Calu3 (cell line): ENCODE results near the gene TGFBI. TPM values are rescaled to one million over a fixed set of nuclear protein-coding genes. Genes with fewer than 3 reads are reported as not detected.

Experiments
- BruUV-seq: library from RNA; stranded (reverse); fragments of 400-500 nt; replicated peaks from 2 replicates; lab custom pipeline; 2021; lab: Mats Ljungman, UMichigan
- CTCF ChIA-PET: fragments of 300-600 bp; sonication (Branson Sonifier 250); formaldehyde crosslinking; loops from one replicate; lab custom pipeline; 2022; ENCODE audit warnings: antibody characterized with exemption; lab: Charles Lee
- DNase-seq: peaks from one replicate; pipeline ENCODE4 v3.0.0; 2022
- H3K27ac Mint-ChIP-seq: one replicate; pipeline ENCODE4 v1.8.0; 2022; ENCODE audit warnings: mixed read lengths; ENCODE audit not compliant: unreplicated experiment
- H3K27me3 Mint-ChIP-seq: one replicate; pipeline ENCODE4 v1.8.0; 2022; ENCODE audit warnings: mixed read lengths; ENCODE audit not compliant: unreplicated experiment
- H3K36me3 Mint-ChIP-seq: one replicate; pipeline ENCODE4 v1.8.0; 2022; ENCODE audit warnings: mild to moderate bottlenecking, moderate library complexity, mixed read lengths; ENCODE audit not compliant: insufficient read depth, unreplicated experiment
- H3K4me1 Mint-ChIP-seq: one replicate; pipeline ENCODE4 v1.8.0; 2022; ENCODE audit warnings: mild to moderate bottlenecking, low read depth, mixed read lengths; ENCODE audit not compliant: unreplicated experiment
- H3K4me3 Mint-ChIP-seq: one replicate; pipeline ENCODE4 v1.8.0; 2022; ENCODE audit warnings: mild to moderate bottlenecking, low read depth, moderate library complexity, mixed read lengths; ENCODE audit not compliant: unreplicated experiment
- H3K9me3 Mint-ChIP-seq: one replicate; pipeline ENCODE4 v1.8.0; 2022; ENCODE audit warnings: low read depth, mixed read lengths; ENCODE audit not compliant: unreplicated experiment
- intact Hi-C: fragments of 100-400 bp; cut with micrococcal nuclease; formaldehyde crosslinking; loops from one replicate; pipeline ENCODE4 v1.10.0; 2022; ENCODE audit not compliant: unreplicated experiment
- total RNA-seq: library from RNA; stranded (reverse); gene quantifications from 2 replicates; pipeline ENCODE4 v1.2.3, GENCODE V29; 2022
- TF ChIP-seq, protein P1 (sequence below): fragments of 200-600 bp; IDR thresholded peaks from one replicate; pipeline ENCODE4 v1.8.0; 2022; ENCODE audit warnings: antibody characterized with exemption; ENCODE audit not compliant: unreplicated experiment

Gene TGFBI
- total RNA-seq, 1 experiment from 2014 or later: 95.2 TPM

DNA sequence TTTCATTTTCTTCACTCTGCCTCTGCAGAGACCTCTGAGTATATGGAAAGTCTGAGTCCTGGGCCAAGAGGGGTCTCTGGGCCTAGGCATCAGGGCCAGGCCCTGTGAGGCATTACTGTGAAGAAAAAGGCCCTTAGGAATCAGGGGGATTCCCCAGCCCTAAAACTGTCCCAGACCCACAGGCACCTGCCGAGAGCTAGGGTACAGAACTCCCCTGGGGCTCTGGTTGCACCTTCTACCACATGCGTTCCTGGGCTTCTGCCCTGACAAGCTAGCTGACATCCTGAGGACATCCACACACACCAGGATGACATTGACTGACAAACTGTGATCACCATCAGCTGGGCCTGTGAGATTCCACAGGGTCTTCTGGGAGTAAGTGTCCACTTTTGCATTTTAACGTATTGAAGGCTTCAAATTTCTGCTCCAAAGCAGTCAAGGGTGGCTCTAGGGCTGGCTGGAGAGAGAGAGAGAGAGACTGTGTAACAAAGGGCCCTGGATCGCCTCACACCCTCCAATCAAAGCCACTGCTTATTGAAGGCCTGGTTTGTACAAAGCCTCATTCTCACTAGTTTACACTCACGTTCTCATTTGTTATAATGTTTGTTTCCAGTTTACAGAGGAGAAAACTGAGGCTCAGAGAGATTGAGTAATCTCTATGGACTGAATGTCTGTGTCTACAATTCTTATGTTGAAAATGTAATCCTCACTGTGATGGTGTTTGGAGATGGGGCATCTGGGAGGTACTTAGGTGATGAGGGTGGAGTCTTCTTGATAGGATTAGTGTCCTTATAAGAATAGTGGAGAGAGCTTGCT is 45.1 kb downstream of the TGFBI start:
- H3K4me3 Mint-ChIP-seq: no peak overlapping the region
- H3K9me3 Mint-ChIP-seq: peaks cover 8% of the 10 kb centered on the region
- CTCF ChIA-PET: interaction anchor here (0.7 kb wide), 1 partner anchor 49 kb away, joined by 3 read pairs; no protein-coding TSS in a partner anchor
- BruUV-seq: no TSS peak
- H3K36me3 Mint-ChIP-seq: no peaks in the 10 kb centered on the region
- DNase-seq: no peak
- TF ChIP-seq, protein P1, sequence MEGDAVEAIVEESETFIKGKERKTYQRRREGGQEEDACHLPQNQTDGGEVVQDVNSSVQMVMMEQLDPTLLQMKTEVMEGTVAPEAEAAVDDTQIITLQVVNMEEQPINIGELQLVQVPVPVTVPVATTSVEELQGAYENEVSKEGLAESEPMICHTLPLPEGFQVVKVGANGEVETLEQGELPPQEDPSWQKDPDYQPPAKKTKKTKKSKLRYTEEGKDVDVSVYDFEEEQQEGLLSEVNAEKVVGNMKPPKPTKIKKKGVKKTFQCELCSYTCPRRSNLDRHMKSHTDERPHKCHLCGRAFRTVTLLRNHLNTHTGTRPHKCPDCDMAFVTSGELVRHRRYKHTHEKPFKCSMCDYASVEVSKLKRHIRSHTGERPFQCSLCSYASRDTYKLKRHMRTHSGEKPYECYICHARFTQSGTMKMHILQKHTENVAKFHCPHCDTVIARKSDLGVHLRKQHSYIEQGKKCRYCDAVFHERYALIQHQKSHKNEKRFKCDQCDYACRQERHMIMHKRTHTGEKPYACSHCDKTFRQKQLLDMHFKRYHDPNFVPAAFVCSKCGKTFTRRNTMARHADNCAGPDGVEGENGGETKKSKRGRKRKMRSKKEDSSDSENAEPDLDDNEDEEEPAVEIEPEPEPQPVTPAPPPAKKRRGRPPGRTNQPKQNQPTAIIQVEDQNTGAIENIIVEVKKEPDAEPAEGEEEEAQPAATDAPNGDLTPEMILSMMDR: no peak
- H3K27ac Mint-ChIP-seq: no peak overlapping the region
- no peaks in the 10 kb centered on the region for H3K27me3 Mint-ChIP-seq
- intact Hi-C loops: no loop called here
- peaks cover 8% of the 10 kb centered on the region for H3K4me1 Mint-ChIP-seq

DNA sequence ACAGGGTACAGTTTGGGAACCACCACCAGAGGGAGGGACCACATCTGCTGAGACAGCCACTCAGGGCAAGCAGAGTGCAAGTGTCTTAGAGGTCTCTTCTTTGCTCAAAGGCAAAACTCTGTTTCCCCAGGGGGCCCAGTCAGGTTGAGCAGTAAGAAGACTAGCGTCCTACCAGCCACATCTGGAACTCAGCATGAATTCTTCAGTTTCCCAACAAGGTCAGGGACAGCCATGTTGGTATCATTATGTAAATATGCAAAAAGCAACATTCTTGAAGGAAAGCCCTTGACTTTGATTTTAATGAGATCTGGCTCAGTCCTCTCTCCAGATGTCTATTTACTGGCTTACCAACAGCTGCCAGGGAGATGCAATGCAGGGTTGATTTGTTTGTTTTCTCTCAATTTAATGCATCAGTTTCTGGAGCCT is 46.7 kb downstream of the TGFBI start:
- CTCF ChIA-PET: no interaction called here
- BruUV-seq: no TSS peak

DNA sequence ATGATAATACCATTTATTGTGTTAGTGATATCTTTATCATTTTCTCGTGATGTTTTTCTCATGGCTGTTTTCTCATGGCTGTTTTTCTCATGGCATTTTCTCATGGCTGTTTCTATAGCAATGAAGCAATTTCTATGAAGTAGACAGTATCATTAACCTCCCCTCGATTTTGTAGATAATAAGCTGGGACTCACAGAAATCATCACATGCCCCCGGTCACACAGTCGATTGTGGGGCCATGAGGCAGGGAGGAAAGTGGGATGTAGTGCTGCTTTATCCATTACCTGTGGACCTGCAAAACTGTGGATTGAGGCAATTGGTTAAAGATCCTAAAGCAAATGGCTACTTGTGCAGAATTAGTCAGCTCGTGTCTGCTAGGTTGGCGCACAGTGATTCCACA is 47.3 kb downstream of the TGFBI start:
- no peaks in the 10 kb centered on the region for H3K27me3 Mint-ChIP-seq
- intact Hi-C loops: no loop called here
- CTCF ChIA-PET: no interaction called here
- TF ChIP-seq, protein P1: no peak
- no TSS peak for BruUV-seq
- no peak for DNase-seq
- no peak overlapping the region for H3K27ac Mint-ChIP-seq
- H3K4me3 Mint-ChIP-seq: no peak overlapping the region
- peaks cover 1% of the 10 kb centered on the region for H3K4me1 Mint-ChIP-seq
- H3K36me3 Mint-ChIP-seq: peaks cover 15% of the 10 kb centered on the region
- H3K9me3 Mint-ChIP-seq: no peaks in the 10 kb centered on the region

More for the DNA sequence above, 46.7 kb downstream of the TGFBI start:
- H3K4me3 Mint-ChIP-seq: no peak overlapping the region
- H3K36me3 Mint-ChIP-seq: peaks cover 9% of the 10 kb centered on the region
- no peaks in the 10 kb centered on the region for H3K9me3 Mint-ChIP-seq
- H3K27me3 Mint-ChIP-seq: no peaks in the 10 kb centered on the region
- no peak for DNase-seq
- intact Hi-C loops: no loop called here
- H3K27ac Mint-ChIP-seq: no peak overlapping the region
- peaks cover 7% of the 10 kb centered on the region for H3K4me1 Mint-ChIP-seq
- TF ChIP-seq, protein P1: no peak

DNA sequence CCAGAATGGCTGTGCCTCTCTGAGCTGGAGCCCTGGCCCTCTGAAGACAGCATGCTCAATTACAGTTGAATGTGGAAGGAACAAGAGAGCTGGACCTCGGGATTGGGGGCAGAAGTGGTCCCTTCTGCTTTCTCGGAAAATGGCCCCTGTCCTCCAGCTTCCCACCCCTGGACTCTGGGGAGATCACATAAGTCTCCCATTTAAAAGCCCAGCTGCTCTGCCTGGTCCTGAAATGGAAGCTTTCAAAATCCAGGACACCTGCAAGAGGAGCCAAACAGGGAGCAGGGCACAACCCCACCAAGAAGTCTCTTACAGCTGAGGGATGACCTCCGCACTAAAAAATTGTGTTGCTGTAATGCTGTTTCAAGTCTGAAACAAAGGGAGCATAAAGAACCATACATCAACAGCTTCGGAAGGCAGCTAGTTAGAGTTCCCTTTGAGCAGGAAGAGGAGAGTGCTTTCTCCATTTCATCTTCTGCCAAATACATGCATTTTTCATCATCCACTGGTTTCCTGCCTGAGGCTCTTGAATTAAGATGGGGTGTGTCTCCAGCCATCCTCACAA is 48.2 kb downstream of the TGFBI start:
- Mint-ChIP-seq H3K4me3 (no peak overlapping the region), H3K9me3 (no peaks in the 10 kb centered on the region), H3K27me3 (no peaks in the 10 kb centered on the region), H3K27ac (no peak overlapping the region), H3K36me3 (peaks cover 15% of the 10 kb centered on the region), H3K4me1 (no peaks in the 10 kb centered on the region)
- intact Hi-C loops: no loop called here
- DNase-seq: no peak
- CTCF ChIA-PET: interaction anchor here (0.5 kb wide), 1 partner anchor 242 kb away, joined by 4 read pairs; no protein-coding TSS in a partner anchor
- TF ChIP-seq, protein P1: no peak
- no TSS peak for BruUV-seq
